Measurements from ENCODE around the gene APC2. TPM values are rescaled to one million over a fixed set of nuclear protein-coding genes. Genes with fewer than 3 reads are reported as not detected.

Gene APC2
- total RNA-seq, 1 experiment from 2014 or later = 1.4 TPM

- H3K9me3 Mint-ChIP-seq = no peaks in the 10 kb centered on the region
- no peak overlapping the region for H3K27ac Mint-ChIP-seq
- POLR2A ChIA-PET = interaction anchor here (0.6 to 2.2 kb wide), 12 partner anchors 9 to 212 kb away, joined by 3 to 10 read pairs (median 3); partner anchors contain the start of genes PCSK4 and REEP6
- peaks cover 6% of the 10 kb centered on the region; the same call in 1 of the 2 replicates for H3K4me1 Mint-ChIP-seq
- CTCF ChIA-PET = interaction anchor here (0.5 to 5.2 kb wide), 27 partner anchors 10 to 701 kb away, joined by 3 to 76 read pairs (median 4); partner anchors contain the start of gene REEP6
- peaks cover 48% of the 10 kb centered on the region for H3K27me3 Mint-ChIP-seq (ENCODE audit: low read depth)
- no peak for DNase-seq (ENCODE audit: low spot score)
- H3K36me3 Mint-ChIP-seq = no peaks in the 10 kb centered on the region
- no peak overlapping the region for H3K4me3 Mint-ChIP-seq
- TF ChIP-seq ELF4 (CRISPR knock-in tag; IDR thresholded peaks at IDR 0.05; ENCODE audit: low read depth) (no peak), PREB (CRISPR knock-in tag; IDR thresholded peaks at IDR 0.05; ENCODE audit: borderline replicate concordance) (no peak), ZNF138 (CRISPR knock-in tag; conservative IDR thresholded peaks at IDR 0.05) (no peak)
- no peak for ATAC-seq
Measured at GRCh38 chr19:1456121-1456900, 6.4 kb downstream of the APC2 start.

GRCh38 chr19:1457031-1457739 lies 7.3 kb downstream of the APC2 start:
- Mint-ChIP-seq H3K27me3 (ENCODE audit: low read depth) (peaks cover 39% of the 10 kb centered on the region), H3K9me3 (no peaks in the 10 kb centered on the region), H3K27ac (no peak overlapping the region), H3K4me1 (peaks cover 6% of the 10 kb centered on the region; the same call in 1 of the 2 replicates), H3K4me3 (no peak overlapping the region), H3K36me3 (no peaks in the 10 kb centered on the region)
- peak; percentile 75 for DNase-seq (ENCODE audit: low spot score)
- ChIA-PET CTCF (interaction anchor here (0.5 to 5.2 kb wide), 9 partner anchors 10 to 213 kb away, joined by 3 to 76 read pairs (median 11); partner anchors contain the start of gene REEP6), POLR2A (no interaction called here)
- ATAC-seq = peak; percentile 4
- no peak for TF ChIP-seq SOX15 (CRISPR knock-in tag; IDR thresholded peaks at IDR 0.05)
- no peak for TF ChIP-seq HMGXB4 (CRISPR knock-in tag; IDR thresholded peaks at IDR 0.05)
- no peak for TF ChIP-seq TCF7 (CRISPR knock-in tag; IDR thresholded peaks at IDR 0.05; ENCODE audit: low read depth)
- TF ChIP-seq ZNF396 (CRISPR knock-in tag; IDR thresholded peaks at IDR 0.05; ENCODE audit: borderline replicate concordance) = no peak
- TF ChIP-seq STAT6 (CRISPR knock-in tag; conservative IDR thresholded peaks at IDR 0.05; ENCODE audit: low read depth) = no peak
- no peak for TF ChIP-seq OVOL2 (CRISPR knock-in tag; IDR thresholded peaks at IDR 0.05; ENCODE audit: borderline replicate concordance)
- TF ChIP-seq JUN (CRISPR knock-in tag; IDR thresholded peaks at IDR 0.05) = no peak
- no peak for TF ChIP-seq GRHL2 (CRISPR knock-in tag; IDR thresholded peaks at IDR 0.05; ENCODE audit: insufficient replicate concordance, severe bottlenecking)
- TF ChIP-seq PRDM15 (CRISPR knock-in tag; IDR thresholded peaks at IDR 0.05) = no peak
- no peak for TF ChIP-seq ELF4 (CRISPR knock-in tag; IDR thresholded peaks at IDR 0.05; ENCODE audit: low read depth)
- TF ChIP-seq RORB (CRISPR knock-in tag; IDR thresholded peaks at IDR 0.05) = no peak
- no peak for TF ChIP-seq MLX (CRISPR knock-in tag; IDR thresholded peaks at IDR 0.05)
- no peak for TF ChIP-seq SP1 (CRISPR knock-in tag; conservative IDR thresholded peaks at IDR 0.05)
- TF ChIP-seq CREM (CRISPR knock-in tag; IDR thresholded peaks at IDR 0.05) = no peak
- TF ChIP-seq AR (CRISPR knock-in tag; IDR thresholded peaks at IDR 0.05) = no peak

Measured in WTC11 (cell line).